GM18519 (cell line): ENCODE measurements around the gene FOXK2.

Experiments used
- ATAC-seq: cut with Tn5 transposase; IDR thresholded peaks from one replicate; pipeline ENCODE4 v1.9.1; 2021; ENCODE audit warnings: mild to moderate bottlenecking, moderate library complexity; ENCODE audit not compliant: unreplicated experiment, low FRiP score

The FOXK2 gene

DNA sequence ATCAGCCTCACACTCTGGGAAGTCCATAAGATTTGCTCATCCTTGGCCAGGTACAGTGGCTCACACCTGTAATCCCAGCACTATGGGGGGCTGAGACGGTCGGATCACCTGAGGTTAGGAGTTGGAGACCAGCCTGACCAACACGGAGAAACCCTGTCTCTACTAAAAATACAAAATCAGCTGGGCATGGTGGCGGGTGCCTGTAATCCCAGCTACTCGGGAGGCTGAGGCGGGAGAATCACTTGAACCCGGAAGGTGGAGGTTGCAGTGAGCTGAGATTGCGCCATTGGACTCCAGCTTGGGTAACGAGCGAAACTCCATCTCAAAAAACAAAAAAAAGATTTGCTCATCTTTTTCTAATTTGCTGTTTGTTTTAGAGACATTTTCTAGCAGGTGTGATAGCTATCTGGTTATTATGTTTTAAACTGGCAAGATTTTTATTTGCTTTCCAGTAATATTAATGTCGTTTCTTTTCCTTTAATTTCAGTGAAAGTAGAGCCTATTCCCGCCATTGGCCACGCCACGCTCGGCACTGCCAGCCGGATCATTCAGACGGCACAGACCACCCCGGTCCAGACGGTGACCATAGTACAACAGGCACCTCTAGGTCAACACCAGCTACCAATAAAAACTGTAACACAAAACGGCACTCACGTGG is 67.2 kb downstream of the FOXK2 start:
- ATAC-seq, result no peak

DNA sequence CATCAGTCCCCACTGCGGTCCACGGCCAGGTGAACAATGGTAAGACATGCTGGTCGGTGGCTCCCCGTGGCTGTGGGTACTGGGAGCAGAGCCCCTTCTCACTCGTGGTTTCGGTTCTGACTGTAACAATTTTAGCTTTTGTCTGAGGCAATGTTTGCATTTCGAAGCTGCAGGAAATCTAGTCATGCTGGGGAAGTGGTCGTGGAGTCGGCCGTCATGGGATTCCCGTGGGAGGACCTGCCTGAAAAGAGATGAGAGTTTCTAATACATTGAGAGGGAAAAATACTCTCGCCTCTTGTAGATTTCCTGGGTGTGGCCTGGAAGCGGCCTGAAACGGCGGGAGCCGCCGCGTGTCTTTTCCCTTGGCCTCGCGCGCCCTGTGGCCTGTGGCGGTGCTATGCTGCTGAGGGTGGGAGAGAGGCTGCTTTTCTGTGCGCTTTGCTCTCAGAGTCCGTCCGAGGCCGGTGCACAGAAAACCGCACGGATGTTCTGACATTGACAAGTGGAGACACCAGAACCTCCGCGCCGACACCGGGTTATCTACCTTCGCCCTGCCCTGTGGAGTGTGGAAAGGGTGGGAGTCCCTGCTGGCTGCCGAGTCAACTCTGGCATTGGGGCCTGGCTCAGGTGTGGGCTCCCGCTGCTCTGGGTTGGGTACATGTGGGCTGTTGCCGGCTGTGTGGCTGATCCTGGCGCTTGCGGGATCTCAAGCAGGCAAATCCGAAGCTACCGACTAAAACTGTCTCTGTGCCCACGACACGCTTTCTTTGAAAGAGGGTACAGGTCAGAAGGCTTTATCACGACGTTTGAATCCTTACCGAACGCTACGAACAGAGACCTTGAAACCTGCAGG is 67.9 kb downstream of the FOXK2 start:
- no peak for ATAC-seq

DNA sequence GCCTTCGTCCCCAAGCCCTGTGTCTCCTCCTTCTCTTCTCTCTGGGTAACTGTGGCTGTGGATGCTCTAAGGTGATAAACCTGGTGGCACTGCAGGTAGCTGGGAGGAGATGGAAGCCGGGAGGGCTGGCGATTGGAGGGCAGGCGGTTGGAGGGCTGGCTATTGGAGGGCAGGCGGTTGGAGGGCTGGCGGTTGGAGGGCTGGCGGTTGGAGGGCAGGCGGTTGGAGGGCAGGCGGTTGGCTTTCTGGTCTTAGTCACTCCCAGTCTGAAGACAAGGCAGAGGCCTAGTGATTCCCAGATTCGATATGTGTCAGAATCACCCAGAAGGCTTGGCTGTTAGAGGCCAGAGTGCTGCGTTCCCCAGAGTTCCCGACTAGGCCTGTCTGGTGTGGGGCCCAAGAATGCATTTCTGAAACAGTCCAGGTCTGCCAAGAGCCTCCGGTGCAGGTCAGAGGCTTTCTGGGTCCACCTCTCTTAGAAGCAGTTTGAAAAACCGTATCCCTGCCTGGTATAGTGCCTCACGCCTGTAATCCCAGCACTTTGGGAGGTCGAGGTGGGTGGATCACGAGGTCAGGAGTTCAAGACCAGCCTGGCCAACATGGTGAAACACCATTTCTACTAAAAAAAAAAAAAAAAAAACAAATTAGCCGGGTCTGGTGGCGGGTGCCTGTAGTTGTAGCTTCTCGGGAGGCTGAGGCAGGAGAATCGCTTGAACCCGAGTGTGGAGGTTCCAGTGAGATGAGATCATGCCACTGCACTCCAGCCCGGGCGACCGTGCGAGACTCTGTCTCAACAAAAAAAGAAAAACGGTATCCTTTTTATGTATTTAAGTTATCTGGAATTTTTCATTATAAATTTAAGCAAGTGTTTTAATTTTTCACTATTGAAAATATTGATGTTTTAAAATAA is 69.0 kb downstream of the FOXK2 start:
- ATAC-seq, result no peak

DNA sequence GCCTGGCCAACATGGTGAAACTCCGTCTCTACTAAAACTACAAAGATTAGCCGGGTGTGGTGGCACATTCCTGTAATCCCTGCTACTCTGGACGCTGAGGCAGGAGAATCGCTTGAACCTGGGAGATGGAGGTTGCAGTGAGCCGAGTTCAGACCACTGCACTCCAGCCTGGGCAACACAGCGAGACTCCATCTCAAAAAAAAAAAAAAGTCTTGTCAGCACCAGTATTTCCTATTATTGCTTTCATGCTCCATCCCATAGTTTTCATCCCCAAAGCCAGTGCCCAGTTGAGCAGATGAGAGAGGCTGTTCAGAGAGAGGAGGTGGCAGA is 70.3 kb downstream of the FOXK2 start:
- ATAC-seq, result no peak

DNA sequence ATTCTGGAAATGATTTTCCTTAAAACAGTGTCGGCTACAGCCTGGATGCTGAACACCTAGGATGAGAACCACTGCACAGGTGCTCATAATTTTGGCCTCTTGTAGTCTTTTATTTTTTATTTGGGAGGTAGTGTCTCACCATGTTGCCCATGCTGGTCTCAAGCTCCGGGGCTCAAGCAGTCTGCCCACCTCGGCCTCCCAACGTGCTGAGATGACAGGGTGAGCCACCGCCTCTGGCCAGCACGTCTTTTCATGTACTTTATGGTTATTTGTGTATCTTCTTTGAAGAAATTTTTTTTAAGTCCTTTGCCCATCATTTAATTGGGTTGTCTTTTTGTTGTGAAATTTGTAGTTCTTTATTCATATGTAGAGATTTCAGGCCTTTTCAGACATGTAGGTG is 70.7 kb downstream of the FOXK2 start:
- no peak for ATAC-seq

DNA sequence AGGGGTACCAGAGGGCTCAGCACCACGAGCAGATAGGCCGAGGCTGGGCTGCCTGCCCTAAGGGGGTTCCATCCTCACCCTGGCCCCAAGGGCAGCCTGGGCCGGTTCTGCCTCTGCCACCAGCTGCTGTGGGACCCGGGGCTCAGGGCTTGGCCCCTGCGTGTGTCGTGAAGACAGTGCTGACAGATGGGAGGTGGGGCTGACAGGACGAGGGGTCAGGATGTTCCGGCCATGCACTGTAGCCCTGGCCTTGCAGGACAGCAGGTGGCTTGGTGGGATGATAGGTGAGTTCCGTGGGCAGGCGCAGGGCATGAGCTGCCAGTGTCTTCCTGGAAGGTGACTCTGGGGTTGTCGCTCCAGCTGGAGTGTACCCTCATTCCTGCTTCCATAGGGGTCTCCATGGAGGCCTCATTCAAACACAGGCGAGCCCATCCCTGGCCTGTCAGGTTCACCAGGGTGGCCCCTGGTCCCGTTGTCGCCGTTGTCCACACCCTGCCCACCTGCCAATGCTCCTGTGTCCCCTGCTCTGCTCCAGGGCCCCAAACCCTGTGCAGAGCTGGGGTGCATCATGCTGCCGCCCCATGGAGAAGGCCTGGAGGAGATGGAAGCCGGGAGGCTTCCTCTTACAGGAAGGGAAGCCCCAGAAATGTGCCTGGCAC is 71.5 kb downstream of the FOXK2 start:
- ATAC-seq, result no peak

DNA sequence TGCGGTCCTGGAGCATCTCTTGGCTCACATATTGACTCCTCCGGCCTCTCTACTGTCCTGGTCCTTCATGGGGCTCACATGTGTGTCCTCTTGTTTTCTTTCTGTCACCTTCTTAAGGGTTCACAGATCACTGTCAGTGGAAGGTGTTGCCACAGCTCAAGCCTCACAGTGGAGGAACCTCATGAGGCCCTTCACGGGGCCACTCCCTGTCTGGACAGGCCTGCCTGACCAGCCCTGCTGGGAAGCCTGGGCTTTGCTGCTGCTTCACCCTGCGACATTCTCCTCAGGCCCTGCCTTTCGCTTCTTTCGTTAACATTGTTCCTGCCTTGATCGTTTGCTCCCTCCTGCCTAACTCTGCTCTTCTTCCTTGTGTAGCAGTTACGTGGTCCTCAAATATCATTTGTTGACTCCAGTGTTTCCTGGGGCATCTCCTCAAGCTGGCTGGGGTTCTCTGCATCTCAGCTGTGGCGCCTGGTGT is 72.8 kb downstream of the FOXK2 start:
- no peak for ATAC-seq

DNA sequence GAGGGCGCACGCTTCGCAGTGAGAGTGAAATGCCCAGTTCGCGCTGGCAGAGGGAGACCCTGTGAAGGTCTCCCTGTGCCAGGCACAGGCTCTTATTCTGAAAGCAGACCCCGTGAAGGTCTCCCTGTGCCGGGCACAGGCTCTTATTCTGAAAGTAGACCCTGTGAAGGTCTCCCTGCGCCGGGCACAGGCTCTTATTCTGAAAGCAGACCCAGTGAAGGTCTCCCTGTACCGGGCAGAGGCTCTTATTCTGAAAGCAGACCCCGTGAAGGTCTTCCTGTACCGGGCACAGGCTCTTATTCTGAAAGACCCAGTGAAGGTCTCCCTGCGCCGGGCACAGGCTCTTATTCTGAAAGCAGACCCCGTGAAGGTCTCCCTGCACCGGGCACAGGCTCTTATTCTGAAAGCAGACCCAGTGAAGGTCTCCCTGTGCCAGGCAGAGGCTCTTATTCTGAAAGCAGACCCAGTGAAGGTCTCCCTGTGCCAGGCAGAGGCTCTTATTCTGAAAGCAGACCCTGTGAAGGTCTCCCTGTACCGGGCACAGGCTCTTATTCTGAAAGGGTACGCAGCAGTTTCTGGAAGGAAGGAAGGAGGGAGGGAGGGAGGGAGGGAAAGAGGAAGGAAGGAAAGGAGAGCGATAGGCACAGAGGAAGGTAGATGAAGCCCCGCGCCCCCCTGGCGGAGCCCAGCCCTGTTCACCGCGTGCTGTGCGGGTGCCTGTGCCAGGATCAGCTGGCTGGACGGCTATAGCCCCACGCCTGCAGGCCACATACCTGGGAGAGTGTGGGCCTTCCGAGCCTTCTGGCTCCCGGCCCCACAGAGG is 73.4 kb downstream of the FOXK2 start:
- no peak for ATAC-seq

DNA sequence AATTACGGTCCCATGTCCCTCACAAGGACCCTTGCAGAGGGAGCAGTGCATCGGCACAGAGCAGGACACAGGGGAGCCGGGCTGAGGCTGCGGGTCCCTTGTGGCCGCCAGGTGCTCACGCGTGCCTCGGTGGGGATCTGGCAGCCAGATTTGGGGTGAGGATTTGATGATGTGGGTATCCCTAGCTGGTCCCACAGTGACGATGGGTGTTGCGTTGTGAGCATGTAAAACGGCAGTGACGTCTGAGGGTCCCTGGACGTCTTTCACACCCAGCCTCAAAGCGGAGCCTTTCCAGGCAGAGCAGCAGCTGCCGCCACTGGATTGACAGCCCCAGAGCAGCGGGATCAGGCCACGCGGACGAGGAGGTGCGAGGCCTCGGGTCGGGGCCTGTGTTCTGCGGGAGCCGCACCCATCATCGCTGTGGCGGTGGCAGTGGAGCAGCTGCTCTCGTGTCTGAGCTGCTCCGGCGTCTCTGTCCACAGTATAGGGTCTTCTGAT is 74.1 kb downstream of the FOXK2 start:
- no peak for ATAC-seq

DNA sequence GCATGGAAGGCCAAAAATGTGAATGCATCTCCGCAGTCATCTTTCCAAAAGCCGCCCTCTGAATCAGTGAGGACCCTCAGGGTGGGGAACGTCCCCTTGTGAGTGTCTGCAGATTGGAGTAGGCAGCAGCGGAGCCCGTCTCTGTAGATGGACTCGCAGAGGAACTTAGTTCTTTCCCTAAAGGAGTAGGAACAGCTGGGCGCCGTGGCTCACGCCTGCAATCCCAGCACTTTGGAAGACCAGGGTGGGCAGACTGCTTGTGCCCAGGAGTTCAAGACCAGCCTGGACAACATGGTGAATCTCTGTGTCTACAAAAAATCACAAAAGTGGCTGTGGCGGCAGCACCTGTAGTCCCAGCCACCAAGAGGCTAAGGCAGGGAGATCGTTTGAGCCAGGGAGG is 75.0 kb downstream of the FOXK2 start:
- ATAC-seq, result no peak

DNA sequence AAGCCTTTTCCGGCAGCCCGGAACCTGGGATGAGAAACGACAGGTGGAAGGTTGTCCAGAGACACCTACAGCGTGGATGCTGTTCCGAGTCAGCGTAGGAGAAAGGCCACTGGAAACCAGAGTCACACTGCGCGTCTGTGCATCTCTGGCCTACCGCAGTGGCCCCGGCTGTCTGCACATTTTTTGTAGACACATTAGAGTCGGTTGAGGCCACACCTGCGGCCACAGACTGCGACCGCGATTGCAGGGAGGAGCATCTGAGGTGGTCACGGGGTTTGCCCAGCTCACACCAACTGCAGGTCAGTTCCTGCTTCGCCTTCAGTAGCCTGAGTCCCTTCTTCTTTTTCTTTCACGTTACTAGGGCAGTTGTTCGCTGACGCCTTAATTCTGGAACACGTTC is 76.4 kb downstream of the FOXK2 start:
- ATAC-seq, result no peak

DNA sequence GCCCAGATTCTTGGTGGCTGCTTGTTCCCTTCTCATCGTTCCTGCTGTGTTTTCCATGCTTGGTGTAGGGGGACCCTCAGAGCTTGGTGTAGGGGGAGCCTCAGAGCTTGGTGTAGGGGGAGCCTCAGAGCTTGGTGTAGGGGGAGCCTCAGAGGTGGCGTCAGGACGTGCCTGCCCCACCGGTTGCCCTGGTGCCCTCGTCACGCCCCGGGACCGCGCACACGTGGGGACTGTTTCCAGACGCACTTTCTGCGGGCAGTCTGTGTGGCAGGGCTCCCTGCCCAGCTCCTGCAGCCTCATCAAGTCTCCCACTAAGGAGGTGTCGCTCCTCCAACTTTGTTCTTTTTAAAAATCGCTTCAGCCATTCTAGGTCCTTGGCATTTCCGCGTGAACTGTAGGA is 76.8 kb downstream of the FOXK2 start:
- ATAC-seq, result no peak

DNA sequence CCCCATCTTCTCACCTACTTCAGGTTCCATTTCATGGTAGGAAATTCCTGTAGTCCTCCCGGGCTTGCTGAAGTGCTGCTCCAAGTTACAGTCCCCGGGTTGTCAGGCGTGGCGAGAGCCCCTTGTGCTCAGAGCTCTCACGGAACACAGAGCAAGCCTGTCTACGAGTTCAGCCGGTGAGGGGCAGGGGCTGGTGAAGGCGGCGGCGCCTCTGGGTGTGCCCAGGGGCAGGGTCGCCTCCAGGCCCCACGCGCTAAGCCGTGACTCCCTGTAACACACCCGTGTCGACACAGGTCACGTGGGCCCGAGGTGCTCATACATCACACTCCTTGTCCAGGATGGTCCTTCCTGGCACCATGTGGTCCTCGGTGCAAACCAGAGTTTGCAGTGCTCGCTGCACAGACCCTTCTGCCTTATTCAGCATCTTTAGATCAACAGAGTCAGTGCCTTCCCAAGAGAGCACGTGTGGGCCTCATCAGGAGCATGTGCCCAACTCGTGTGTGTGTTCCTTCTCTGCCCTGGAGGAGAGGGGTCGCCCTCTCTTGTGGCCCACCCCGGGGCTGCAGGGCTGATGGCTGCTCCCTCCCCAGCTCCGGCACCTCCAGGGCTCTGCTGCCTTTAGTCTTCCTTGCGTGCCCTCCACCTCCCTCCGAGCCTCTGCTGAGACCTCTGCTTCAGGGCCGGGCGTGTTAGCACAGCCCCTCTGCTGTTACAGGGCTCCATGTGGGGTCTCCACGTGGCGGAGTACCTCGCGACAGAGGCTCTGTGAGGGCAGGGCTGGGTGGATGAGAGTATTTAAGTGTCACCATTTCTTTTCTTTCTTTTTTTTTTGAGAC is 77.5 kb downstream of the FOXK2 start:
- no peak for ATAC-seq

DNA sequence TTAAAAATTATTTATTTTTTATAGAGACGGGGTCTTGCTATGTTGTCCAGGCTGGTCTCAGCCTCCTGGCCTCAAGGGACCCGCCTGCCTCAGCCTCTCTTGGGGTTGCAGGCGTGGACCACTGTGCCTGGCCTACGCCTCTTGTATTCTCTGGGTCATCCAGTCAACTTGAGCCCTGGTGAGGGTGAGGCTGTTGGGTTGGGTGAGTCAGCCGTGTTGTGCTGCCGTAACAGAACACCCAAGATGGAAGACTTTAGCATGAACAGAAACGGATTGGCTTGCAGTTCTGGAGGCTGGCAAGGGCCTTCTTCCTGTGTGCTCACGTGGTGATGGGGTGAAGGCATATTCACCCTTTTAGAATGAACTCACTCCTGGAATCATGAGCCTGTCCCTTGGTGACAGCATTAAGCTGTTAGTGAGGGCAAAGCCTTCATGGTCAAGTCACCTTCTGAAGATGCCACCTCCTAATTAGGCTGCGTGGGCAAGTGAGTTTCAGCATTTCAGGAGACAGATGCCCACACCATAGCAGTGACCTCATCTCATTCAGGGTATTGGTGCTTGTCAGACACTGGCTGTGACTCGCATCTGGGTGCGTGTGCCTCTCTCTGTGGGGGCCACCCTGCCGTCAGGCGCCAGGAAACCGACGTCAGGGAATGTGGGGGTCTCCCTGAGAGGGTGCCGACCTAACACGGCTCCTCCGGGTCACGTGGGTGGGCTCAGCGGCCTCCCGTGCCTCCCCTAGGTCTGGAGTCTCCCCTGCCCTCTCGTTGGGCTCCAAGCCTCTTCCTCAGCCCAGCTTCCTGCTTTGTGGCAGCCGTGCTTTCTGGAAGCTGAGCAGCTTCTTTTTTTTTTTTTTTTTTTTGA is 79.0 kb downstream of the FOXK2 start:
- ATAC-seq, result no peak

DNA sequence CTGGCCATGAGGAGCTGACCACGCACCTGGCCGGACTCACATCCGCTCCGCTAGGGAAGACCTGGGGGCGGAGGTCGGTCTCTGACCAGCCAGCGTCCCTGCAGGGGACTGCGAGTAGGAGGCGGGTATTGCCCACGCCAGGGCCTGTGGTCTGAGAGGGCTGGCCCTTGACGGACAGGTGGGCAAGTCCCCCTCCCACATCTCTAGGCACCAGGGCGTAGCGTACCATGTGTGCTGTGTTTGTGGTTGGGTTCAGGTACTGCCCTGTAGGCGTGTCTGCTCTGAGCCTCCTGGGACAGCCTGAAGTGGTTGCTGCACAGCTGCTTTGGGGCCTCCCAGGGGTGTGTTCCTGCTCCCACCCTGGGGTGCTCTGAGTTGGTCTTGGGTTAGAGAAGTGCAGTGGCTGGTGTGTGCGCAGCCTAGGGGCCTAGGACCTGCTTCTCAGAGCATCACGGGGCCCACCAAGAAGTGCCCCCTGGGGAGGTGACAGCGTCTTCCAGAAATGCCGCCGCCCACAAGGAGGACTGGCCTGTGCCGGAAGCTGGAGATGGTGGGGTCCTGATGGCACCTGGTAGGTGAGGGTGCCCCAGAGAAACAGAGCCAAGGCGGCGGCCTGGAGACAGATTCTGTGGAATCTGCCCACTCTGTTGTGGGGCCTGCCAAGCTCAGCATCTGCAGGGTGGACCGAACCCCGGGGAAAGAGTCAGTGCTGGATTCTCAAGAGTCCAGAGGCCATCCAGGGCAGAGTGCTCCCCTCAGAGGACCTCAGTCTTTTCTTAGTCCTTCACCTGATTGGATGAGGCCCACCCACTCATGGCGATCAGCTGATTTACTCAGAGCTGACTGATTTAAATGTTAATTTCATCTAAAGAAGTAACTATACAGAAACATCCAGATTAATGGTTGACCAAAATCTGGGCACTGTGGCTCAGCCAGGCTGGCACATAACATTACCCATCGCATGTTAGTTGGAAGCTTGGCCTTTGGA is 80.4 kb downstream of the FOXK2 start:
- no peak for ATAC-seq

DNA sequence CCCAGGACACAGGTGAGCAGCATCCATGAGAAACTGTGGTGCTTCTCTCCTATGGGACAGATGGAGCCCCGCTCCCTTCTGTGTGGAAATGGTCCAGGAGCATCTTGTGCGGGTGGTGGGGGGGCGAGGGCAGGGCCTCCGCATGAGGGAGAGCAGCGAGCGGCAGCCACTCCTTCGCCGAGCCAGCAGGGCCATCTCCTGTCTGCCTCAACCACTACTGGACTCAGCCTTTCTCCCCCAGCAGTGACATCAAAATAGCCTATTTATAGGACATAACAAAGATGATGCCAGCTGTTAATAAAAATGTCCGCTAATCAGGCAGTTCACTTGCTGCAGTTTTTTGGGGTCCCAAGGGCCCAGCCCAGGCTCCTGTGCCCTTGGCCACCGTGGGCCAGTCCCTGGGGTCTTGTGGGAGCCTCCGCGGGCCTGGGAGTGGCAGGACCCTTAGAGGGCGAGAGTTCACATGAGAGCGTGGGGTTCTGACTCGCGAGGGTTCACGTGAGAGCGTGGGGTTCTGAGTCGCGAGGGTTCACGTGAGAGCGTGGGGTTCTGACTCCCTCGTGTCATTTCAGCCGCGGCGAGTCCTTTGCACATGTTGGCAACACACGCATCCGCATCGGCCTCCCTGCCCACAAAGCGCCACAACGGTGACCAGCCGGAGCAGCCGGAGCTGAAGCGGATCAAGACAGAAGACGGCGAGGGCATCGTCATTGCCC is 81.4 kb downstream of the FOXK2 start:
- no peak for ATAC-seq
